SKM-1 treated with dmso at 0.1 percent for 144 hours (cell line): ENCODE results near the gene C2orf66.

ENCODE experiments used
- DNase-seq: peaks from one replicate; lab custom pipeline; 2025; ENCODE audit not compliant: unreplicated experiment; lab: John Stamatoyannopoulos, UW

Gene C2orf66

GRCh38 chr2:196809260-196809659, at the start of gene C2orf66:
Gene C2orf66 (minus strand): TSS chr2:196809355. CDS start chr2:196809336, 19 bp downstream.
- no peak for DNase-seq

DNA sequence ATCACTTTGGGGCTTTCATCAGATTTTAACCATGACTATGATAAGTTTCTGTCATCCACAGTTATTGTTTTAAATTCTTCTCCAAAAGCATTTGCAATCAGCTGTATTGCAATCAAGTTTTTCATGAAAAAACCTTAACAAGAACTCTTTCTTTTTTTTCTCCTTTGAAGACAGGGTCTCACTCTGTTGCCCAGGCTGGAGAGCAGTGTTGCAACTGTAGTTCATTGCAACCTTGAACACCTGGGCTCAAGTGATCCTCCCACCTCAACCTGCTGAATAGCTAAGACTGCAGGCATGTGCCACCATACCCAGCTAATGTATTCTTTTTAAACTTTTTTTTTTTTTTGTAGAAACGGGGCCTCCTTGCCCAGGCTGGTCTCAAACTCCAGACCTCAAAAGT, 45.5 kb upstream of the C2orf66 start:
- DNase-seq: no peak

DNA sequence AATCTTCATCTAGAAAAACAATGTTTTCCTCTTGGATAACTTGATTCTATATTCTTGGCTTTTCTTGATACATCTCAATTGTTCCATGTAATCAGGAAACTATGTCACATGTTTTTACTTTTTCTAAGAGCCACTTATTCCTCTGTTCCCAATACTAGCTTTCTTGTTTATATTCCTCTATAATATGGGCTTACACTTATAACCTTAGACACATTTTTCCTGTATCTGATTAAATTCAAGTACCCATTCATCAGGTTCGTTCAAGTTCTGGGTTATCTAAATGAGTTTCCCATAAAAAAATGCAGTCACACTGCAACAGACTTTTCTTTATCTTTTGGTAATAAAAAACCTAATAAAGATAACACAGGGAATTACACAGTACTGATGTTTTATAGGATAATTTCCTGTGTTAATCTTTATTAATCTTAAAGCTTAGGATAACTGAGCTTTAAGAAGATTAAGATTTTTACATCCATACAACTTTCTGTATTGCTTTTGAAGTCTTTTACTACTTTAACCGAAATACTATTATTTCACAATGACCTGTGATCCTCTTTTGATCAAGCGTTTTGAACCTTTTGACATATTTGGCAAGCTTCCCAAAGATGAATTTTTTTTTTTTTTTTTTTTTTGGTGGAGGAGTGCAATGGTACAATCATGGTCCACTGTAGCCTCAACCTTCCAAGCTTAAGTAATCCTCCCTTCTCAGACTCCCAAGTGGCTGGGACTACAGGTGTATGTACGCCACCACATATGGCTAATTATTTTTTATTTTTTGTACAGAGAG, 44.3 kb upstream of the C2orf66 start:
- no peak for DNase-seq

- DNase-seq: no peak
These were observed 41.9 kb upstream of the C2orf66 start for GRCh38 chr2:196851088-196851487.

DNA sequence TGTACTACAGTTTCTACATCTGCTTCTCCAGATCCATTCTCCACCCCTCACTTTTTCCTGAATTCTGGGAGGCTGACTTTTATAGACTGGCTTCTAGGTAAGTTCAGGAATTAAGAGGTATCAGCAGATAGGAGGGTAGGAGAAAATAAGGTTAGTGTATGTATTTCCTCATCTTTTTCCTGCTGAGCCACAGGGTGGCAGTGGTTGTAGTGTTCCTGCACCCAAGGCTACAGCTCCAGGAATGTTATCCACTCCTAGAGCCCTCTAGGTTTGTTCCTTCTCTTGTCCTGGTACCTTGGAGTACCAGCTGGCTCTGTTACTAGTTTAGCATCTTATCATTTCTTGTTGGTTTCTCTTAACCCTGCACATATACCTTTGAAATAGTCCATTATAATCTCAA, 40.7 kb upstream of the C2orf66 start:
- no peak for DNase-seq

- no peak for DNase-seq
These were observed 37.1 kb upstream of the C2orf66 start for GRCh38 chr2:196846295-196846694.

- DNase-seq: no peak
These were observed 36.2 kb upstream of the C2orf66 start for GRCh38 chr2:196845371-196845770.

DNA sequence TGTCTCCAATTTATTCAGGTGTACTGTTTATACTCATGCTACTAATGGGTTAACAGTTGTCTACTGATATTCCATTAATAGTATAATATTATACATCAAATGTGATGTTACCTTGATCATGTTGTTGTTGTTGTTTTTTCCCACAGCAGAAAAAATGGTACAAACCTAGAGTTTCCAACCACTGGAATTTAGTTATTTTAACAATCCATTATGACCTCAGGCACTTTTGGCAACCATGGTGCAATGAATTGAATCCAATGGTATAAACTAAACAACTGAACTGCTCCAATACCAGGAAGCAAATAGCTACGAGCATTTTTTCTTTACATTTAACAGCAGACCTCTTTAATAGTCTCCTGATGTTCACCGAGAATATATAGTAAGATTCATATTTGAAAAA, 31.0 kb upstream of the C2orf66 start:
- DNase-seq: no peak

GRCh38 chr2:196839574-196839973, 30.4 kb upstream of the C2orf66 start:
- DNase-seq: peak; percentile 48

DNA sequence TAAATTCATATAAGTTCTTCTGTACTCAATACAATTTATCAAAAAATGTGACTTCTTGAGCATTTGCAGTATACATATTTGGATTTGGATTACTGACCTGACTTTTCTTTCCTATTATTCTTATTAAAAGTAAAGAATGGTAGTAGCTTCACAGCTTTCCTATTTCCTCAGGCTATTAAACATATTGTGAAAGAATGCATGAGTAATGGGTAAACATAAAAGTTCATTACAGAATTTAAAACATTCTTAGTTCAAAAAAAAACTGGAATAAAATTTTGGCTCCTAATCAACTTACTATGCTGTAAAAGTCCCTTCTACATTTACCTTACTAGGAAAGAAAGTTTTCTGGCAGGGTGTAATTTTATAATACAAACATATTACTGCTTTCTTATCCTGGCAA, 27.3 kb upstream of the C2orf66 start:
- DNase-seq: no peak

GRCh38 chr2:196830701-196831100, 21.5 kb upstream of the C2orf66 start:
- DNase-seq: no peak

DNA sequence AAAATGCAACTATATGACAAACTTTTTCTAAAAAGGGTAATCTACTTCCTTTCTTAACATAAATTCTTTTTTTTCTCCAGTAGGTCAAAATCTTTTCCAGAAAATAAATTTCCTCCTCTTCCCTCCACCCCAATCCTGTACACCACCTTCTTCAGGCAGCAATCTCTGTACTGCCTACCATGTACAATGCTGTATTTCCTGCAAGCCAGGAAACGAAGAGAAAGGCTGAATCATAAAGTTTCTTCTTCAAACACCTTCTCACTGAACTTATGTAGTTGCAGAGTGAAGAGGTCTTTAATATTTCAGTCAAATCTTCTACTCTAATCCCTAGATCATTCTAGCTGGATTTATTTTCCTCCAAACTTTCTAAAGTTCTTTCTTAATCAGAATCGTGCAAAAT, 18.2 kb upstream of the C2orf66 start:
- DNase-seq: no peak

DNA sequence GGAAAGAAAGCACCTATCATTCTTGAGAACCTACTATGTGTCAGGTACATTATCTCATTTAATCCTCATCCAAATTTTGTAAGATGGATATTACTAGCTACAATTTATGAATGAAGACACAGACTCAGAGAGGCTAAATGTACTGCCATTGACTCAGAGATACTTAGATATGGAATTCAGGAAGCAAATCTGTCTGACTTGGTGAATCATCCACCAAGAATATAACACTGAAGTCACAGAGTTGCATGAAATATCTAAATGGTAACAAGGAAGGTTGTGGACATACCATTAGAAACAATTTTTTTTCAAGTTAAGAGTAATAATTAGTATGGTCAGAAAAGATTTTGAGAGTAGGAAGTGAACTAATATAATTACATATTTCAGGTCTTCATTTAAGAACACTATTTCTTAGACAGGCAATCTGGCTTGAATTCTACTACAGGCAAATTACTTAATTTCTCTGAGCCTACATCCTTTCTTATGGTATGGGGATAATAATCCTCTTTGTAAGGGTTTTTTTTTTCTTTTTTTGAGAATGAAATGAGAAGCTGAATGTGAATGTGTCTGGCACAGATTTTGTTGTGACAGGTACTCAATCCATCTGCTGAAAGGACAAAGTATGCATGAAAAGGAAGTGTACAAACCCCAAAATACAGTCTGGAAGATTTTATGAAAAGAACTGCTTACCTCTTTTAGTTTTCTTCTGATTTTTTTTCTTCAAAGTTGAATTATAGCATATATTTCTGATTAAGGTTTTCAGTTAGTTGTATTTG, 14.8 kb upstream of the C2orf66 start:
- DNase-seq: no peak

DNA sequence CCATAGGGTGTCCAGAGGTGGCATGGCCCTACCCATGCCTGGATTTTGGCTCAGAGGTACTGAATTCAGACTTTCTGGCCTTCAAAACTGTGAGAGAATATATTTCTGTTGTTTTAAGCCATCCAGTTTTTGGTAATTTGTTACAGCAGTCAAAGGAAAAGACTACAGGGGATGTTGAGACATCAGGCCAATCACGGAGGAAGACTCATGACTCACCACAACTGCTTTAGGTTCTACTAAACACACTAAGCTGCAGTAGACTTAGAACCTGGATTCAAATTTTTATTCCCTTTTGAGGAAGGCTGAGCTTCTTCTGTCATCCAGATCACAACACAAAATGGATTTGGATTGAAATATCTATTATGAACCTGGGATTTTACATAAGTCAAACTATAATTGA, 12.0 kb upstream of the C2orf66 start:
- no peak for DNase-seq

DNA sequence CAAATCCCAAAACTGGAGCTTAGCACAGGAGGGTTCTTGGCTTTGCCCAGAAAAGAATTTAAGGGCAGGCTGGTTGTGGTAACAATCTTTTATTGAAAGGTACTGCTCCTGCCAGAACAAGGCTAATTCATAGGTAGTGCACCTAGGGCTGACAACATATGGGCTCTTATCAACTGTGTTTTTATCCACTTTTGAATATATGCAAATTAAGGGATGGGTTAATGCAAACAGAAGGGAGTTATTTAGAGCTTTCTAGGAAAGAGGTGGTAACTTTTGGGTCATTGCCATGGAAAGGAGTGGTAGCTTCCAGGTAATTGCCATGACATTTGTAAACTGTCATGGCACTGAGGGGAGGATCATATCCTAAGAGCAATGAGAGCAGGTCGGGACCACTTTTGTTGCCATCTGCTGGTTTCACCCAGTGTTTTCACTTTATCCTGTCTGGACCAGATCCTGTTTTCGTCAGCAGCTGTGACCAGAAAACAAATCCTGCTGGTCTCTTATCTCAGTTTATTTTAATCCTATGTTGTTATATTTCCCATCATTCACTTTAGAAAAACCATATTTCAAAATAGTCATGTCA, 981 bp downstream of the C2orf66 start:
- DNase-seq: no peak

DNA sequence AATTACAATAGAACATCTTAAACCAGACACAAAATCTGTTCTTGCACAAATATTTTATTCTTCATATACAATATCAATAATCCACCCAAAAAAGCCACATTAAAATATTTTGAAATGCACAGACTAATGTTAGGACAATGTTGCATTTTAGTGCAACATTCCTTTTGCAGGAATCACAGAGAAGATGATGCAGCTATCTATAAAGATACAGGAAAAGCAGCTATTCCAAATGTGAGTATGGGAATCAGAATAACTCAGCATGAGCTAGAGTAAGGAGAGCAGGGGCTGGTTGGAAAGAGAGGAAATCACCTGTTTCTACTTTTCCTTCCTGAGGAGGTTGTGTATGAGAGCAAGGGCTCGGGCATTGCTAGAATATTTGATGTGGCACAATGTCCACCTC, 4.8 kb downstream of the C2orf66 start:
- DNase-seq: no peak

DNA sequence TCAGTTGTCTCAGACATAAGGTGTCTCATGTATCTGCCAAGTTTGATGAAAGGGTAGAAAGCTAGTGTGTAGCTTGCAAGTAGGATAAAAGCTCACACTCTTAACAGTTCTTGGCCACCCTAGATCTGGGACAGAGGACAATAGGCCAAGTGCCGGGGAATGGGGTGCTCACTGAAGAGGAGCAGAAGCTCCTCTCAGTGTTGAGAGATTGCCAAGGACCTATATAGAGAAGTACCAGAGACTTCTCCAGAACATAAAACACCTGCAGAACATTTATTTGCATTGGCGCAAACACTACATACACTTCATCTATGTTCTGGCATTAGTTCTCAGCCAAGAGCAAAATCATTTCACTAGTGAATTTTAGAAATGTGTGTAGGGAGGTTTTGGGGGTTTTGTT, 6.8 kb downstream of the C2orf66 start:
- DNase-seq: no peak

- DNase-seq: no peak
These were observed 7.4 kb downstream of the C2orf66 start for GRCh38 chr2:196801674-196802261.

DNA sequence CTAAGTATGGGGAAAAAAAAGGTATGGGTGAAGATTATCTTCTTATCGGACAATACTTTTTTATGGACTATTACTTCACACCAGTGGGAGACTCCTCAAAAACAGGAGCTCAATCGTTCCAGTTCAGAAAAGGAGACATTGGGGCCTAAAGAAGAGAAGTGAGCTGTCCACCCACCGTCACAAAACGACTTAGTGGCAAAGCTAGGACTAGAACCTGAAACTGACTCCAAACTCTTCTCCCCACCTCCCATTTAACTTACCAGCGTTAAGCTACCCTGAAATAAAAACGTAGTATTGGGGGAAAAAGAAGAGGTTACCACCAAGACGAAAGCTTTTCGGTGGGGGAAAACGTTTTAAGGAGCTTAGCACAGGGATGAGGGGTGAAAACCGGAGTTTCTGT, 10.2 kb downstream of the C2orf66 start:
- no peak for DNase-seq

DNA sequence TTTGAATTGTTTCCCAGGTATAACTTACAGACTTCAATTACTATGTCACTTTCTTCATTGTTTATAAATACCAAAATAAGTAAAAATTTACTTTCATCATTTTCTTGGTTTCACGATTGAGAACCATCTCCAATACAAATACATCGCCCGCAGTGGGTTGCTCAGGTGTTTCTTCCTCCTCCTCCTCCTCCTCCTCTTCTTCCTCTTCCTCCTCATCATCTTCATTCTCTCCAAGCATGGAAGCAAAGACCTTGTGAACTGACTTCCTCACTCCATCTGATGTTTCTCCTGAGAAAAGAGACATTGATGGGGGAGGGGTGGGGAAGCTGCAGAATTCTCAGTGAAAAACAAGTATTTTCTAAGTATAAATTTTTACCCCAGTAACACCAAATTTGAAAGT, 16.3 kb downstream of the C2orf66 start:
- no peak for DNase-seq

- no peak for DNase-seq
These were observed 25.6 kb downstream of the C2orf66 start for GRCh38 chr2:196783431-196784094.
